SK-N-SH treated with all-trans-retinoic acid at 6 μM for 48 hours (cell line): ENCODE data around the gene SOX1.

Experiments
- ATAC-seq: fragments of 200-7000 bp; cut with Tn5 transposase; 3 replicates; pipeline ENCODE4 v1.9.1; 2020; ENCODE audit warnings: mild to moderate bottlenecking, moderate library complexity
- ARNTL ChIP-seq: fragments of 450-650 bp; formaldehyde crosslinking; IDR thresholded peaks from 2 replicates; pipeline ENCODE4 v1.5.0; 2020; ENCODE audit warnings: low read depth, mild to moderate bottlenecking, moderate library complexity, borderline replicate concordance
- BACH2 ChIP-seq: fragments of 250-450 bp; sonication (Bioruptor Pico); IDR thresholded peaks from 2 replicates; pipeline ENCODE4 v1.9.0; 2021; ENCODE audit warnings: mild to moderate bottlenecking, borderline replicate concordance
- CSDC2 ChIP-seq: fragments of 250-450 bp; sonication (Bioruptor Pico); IDR thresholded peaks from 2 replicates; pipeline ENCODE4 v1.5.0; 2020; ENCODE audit warnings: mild to moderate bottlenecking, moderate library complexity
- ESRRG ChIP-seq: fragments of 250-450 bp; sonication (Bioruptor Pico); IDR thresholded peaks from 2 replicates; pipeline ENCODE4 v1.6.1; 2021; ENCODE audit warnings: mild to moderate bottlenecking
- GLIS3 ChIP-seq: fragments of 250-450 bp; sonication (Bioruptor Pico); IDR thresholded peaks from 2 replicates; pipeline ENCODE4 v1.5.0; 2020; ENCODE audit warnings: mild to moderate bottlenecking, moderate library complexity
- ISL1 ChIP-seq: fragments of 250-450 bp; sonication (Bioruptor Pico); IDR thresholded peaks from 2 replicates; pipeline ENCODE4 v2.1.2; 2022; ENCODE audit warnings: mild to moderate bottlenecking, moderate library complexity
- OSR1 ChIP-seq: fragments of 250-450 bp; sonication (Bioruptor Pico); IDR thresholded peaks from 2 replicates; pipeline ENCODE4 v1.8.0; 2022; ENCODE audit warnings: moderate library complexity, mild to moderate bottlenecking, inconsistent platforms
- PPARA ChIP-seq: fragments of 250-450 bp; sonication (Bioruptor Pico); IDR thresholded peaks from 2 replicates; pipeline ENCODE4 v1.5.0; 2020; ENCODE audit warnings: mild to moderate bottlenecking, borderline replicate concordance
- SNAI2 ChIP-seq: fragments of 250-450 bp; sonication (Bioruptor Pico); IDR thresholded peaks from 2 replicates; pipeline ENCODE4 v1.5.0; 2020; ENCODE audit warnings: mild to moderate bottlenecking, moderate library complexity
- TCF4 ChIP-seq: fragments of 250-450 bp; sonication (Bioruptor Pico); IDR thresholded peaks from 2 replicates; pipeline ENCODE4 v1.8.0; 2021; ENCODE audit warnings: mild to moderate bottlenecking, moderate library complexity, borderline replicate concordance
- TOX ChIP-seq: fragments of 250-450 bp; sonication (Bioruptor Pico); IDR thresholded peaks from 2 replicates; pipeline ENCODE4 v1.8.0; 2021; ENCODE audit warnings: mild to moderate bottlenecking, moderate library complexity, borderline replicate concordance
- ZC3H10 ChIP-seq: fragments of 250-450 bp; sonication (Bioruptor Pico); IDR thresholded peaks from 2 replicates; pipeline ENCODE4 v1.5.1; 2021; ENCODE audit warnings: mild to moderate bottlenecking, moderate library complexity
- ZFP3 ChIP-seq: fragments of 250-450 bp; sonication (Bioruptor Pico); IDR thresholded peaks from 2 replicates; pipeline ENCODE4 v1.5.0; 2020; ENCODE audit warnings: mild to moderate bottlenecking, moderate library complexity
- ZFP30 ChIP-seq: fragments of 450-650 bp; formaldehyde crosslinking; IDR thresholded peaks from 2 replicates; pipeline ENCODE4 v1.5.0; 2022; ENCODE audit warnings: mild to moderate bottlenecking, moderate library complexity
- ZNF565 ChIP-seq: fragments of 450-650 bp; formaldehyde crosslinking; conservative IDR thresholded peaks from 2 replicates; pipeline ENCODE4 v1.5.0; 2020; ENCODE audit warnings: low read depth, mild to moderate bottlenecking, moderate library complexity
- ZNF70 ChIP-seq: fragments of 450-650 bp; formaldehyde crosslinking; IDR thresholded peaks from 2 replicates; pipeline ENCODE4 v1.5.0; 2020; ENCODE audit warnings: mild to moderate bottlenecking, moderate library complexity
- ZNF8 ChIP-seq: fragments of 450-650 bp; formaldehyde crosslinking; IDR thresholded peaks from 2 replicates; pipeline ENCODE4 v1.5.0; 2020; ENCODE audit warnings: mild to moderate bottlenecking, moderate library complexity
- TF ChIP-seq, protein P1 (sequence below): fragments of 250-450 bp; sonication (Bioruptor Pico); IDR thresholded peaks from 2 replicates; pipeline ENCODE4 v1.5.1; 2021; ENCODE audit warnings: mild to moderate bottlenecking, moderate library complexity
- TF ChIP-seq, protein P2 (sequence below): fragments of 250-450 bp; sonication (Bioruptor Pico); IDR thresholded peaks from 2 replicates; pipeline ENCODE4 v1.8.0; 2020; ENCODE audit warnings: mild to moderate bottlenecking, moderate library complexity, borderline replicate concordance
- TF ChIP-seq, protein P3 (sequence below): fragments of 250-450 bp; sonication (Bioruptor Pico); IDR thresholded peaks from 2 replicates; pipeline ENCODE4 v1.5.0; 2020; ENCODE audit warnings: mild to moderate bottlenecking, moderate library complexity
- TF ChIP-seq, protein P4 (sequence below): fragments of 250-450 bp; sonication (Bioruptor Pico); IDR thresholded peaks from 2 replicates; pipeline ENCODE4 v1.8.0; 2021; ENCODE audit warnings: low read depth, mild to moderate bottlenecking, moderate library complexity, borderline replicate concordance
- TF ChIP-seq, protein P5 (sequence below): fragments of 250-450 bp; sonication (Bioruptor Pico); IDR thresholded peaks from 2 replicates; pipeline ENCODE4 v1.5.1; 2020; ENCODE audit warnings: low read depth, mild to moderate bottlenecking, moderate library complexity

Gene SOX1

DNA sequence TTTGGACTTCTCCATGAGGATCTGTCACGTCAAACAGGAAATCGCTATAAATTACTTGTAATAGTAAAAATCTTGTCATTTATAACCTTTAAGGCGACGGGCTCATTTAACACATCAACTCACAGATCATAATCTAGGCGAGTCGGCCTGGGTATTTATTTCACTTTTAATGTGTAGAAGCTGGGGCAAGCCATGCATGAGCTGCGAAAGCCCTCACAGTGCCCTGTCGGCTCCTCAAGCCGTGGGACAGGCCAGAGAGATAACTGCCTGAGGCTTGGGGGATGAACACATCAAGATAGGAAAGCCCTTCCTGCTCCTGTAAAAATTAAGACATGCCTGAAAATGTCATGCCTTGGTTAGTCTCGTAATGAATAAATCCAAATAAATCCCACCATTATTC lies 30.8 kb downstream of the SOX1 start (continued):
- TF ChIP-seq, protein P1, sequence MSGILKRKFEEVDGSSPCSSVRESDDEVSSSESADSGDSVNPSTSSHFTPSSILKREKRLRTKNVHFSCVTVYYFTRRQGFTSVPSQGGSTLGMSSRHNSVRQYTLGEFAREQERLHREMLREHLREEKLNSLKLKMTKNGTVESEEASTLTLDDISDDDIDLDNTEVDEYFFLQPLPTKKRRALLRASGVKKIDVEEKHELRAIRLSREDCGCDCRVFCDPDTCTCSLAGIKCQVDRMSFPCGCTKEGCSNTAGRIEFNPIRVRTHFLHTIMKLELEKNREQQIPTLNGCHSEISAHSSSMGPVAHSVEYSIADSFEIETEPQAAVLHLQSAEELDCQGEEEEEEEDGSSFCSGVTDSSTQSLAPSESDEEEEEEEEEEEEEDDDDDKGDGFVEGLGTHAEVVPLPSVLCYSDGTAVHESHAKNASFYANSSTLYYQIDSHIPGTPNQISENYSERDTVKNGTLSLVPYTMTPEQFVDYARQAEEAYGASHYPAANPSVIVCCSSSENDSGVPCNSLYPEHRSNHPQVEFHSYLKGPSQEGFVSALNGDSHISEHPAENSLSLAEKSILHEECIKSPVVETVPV (CRISPR knock-in tag): no peak
- TF ChIP-seq ZNF8 (CRISPR knock-in tag): no peak
- TF ChIP-seq, protein P2, sequence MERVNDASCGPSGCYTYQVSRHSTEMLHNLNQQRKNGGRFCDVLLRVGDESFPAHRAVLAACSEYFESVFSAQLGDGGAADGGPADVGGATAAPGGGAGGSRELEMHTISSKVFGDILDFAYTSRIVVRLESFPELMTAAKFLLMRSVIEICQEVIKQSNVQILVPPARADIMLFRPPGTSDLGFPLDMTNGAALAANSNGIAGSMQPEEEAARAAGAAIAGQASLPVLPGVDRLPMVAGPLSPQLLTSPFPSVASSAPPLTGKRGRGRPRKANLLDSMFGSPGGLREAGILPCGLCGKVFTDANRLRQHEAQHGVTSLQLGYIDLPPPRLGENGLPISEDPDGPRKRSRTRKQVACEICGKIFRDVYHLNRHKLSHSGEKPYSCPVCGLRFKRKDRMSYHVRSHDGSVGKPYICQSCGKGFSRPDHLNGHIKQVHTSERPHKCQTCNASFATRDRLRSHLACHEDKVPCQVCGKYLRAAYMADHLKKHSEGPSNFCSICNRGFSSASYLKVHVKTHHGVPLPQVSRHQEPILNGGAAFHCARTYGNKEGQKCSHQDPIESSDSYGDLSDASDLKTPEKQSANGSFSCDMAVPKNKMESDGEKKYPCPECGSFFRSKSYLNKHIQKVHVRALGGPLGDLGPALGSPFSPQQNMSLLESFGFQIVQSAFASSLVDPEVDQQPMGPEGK (CRISPR knock-in tag): no peak
- TF ChIP-seq, all 23 proteins: peak for 0

DNA sequence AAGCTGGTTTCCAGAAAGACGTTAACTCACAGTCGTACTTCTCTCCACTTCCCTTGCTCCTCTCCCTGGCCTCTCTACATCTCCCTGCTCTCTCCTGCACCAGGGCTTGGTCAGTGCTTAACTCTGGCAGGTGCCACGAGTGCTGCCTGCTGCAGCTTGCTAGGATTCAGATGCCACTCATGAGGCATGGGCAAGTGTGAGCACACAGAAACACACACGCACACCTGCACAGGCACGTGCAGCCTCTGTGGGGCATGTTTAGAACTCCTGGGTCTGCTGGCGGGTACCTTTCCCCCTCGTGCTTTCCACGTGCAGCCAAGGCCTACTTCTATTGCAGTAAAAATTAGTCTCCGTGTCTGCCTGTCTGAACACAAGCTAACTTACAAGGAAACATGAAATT lies 31.8 kb downstream of the SOX1 start:
- TF ChIP-seq, protein P3, sequence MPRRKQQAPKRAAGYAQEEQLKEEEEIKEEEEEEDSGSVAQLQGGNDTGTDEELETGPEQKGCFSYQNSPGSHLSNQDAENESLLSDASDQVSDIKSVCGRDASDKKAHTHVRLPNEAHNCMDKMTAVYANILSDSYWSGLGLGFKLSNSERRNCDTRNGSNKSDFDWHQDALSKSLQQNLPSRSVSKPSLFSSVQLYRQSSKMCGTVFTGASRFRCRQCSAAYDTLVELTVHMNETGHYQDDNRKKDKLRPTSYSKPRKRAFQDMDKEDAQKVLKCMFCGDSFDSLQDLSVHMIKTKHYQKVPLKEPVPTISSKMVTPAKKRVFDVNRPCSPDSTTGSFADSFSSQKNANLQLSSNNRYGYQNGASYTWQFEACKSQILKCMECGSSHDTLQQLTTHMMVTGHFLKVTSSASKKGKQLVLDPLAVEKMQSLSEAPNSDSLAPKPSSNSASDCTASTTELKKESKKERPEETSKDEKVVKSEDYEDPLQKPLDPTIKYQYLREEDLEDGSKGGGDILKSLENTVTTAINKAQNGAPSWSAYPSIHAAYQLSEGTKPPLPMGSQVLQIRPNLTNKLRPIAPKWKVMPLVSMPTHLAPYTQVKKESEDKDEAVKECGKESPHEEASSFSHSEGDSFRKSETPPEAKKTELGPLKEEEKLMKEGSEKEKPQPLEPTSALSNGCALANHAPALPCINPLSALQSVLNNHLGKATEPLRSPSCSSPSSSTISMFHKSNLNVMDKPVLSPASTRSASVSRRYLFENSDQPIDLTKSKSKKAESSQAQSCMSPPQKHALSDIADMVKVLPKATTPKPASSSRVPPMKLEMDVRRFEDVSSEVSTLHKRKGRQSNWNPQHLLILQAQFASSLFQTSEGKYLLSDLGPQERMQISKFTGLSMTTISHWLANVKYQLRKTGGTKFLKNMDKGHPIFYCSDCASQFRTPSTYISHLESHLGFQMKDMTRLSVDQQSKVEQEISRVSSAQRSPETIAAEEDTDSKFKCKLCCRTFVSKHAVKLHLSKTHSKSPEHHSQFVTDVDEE (CRISPR knock-in tag): no peak
- TF ChIP-seq ARNTL (CRISPR knock-in tag): no peak
- TF ChIP-seq TCF4 (CRISPR knock-in tag): no peak
- TF ChIP-seq ZC3H10 (CRISPR knock-in tag): no peak
- ATAC-seq: no peak

DNA sequence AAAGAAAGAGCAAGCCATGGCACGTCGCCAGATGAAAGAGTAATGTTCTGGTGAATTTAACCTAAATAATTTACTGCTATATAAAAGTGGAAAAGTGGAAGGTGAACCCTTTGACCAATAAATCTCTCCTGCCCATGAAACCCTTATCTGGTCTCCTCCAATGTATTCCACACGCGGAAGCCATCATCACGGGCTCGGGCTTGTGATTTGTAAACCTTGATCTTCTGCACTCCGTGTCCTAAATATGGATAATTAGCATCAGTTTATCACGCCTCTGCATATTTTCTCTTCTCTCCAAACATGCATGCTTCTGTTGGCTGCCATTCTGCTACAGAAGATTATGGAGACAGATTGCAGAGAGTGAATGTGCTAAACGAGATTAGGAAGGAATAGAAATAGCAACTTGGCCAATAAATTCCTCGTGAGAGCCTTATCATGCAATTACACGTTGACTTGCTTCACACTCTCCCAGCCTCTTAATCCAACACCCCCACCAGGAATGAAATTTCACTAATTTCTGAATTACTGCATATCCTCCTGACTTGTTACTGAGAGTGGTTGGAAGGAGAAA lies 34.5 kb downstream of the SOX1 start:
- no peak for ATAC-seq
- TF ChIP-seq, protein P4, sequence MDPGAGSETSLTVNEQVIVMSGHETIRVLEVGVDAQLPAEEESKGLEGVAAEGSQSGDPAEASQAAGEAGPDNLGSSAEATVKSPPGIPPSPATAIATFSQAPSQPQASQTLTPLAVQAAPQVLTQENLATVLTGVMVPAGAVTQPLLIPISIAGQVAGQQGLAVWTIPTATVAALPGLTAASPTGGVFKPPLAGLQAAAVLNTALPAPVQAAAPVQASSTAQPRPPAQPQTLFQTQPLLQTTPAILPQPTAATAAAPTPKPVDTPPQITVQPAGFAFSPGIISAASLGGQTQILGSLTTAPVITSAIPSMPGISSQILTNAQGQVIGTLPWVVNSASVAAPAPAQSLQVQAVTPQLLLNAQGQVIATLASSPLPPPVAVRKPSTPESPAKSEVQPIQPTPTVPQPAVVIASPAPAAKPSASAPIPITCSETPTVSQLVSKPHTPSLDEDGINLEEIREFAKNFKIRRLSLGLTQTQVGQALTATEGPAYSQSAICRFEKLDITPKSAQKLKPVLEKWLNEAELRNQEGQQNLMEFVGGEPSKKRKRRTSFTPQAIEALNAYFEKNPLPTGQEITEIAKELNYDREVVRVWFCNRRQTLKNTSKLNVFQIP: no peak
- TF ChIP-seq, protein P5, sequence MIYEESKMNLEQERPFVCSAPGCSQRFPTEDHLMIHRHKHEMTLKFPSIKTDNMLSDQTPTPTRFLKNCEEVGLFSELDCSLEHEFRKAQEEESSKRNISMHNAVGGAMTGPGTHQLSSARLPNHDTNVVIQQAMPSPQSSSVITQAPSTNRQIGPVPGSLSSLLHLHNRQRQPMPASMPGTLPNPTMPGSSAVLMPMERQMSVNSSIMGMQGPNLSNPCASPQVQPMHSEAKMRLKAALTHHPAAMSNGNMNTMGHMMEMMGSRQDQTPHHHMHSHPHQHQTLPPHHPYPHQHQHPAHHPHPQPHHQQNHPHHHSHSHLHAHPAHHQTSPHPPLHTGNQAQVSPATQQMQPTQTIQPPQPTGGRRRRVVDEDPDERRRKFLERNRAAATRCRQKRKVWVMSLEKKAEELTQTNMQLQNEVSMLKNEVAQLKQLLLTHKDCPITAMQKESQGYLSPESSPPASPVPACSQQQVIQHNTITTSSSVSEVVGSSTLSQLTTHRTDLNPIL (CRISPR knock-in tag): no peak
- no peak for TF ChIP-seq CSDC2
- no peak for TF ChIP-seq BACH2 (CRISPR knock-in tag)
- TF ChIP-seq ISL1 (CRISPR knock-in tag): no peak
- no peak for TF ChIP-seq ZC3H10 (CRISPR knock-in tag)
- no peak for TF ChIP-seq ZNF70 (CRISPR knock-in tag)
- TF ChIP-seq GLIS3: no peak
- TF ChIP-seq, protein P1 (CRISPR knock-in tag): no peak
- no peak for TF ChIP-seq PPARA (CRISPR knock-in tag)
- no peak for TF ChIP-seq ZFP3 (CRISPR knock-in tag)
- TF ChIP-seq ARNTL (CRISPR knock-in tag): no peak
- no peak for TF ChIP-seq OSR1 (CRISPR knock-in tag)
- TF ChIP-seq SNAI2 (CRISPR knock-in tag): no peak
- TF ChIP-seq TOX (CRISPR knock-in tag): no peak
- no peak for TF ChIP-seq ESRRG (CRISPR knock-in tag)
- TF ChIP-seq ZFP30: no peak
- no peak for TF ChIP-seq ZNF565 (CRISPR knock-in tag)
- TF ChIP-seq, protein P3 (CRISPR knock-in tag): no peak
